NCI-H510A treated with DMSO at 0.1 percent for 48 hours (cell line): ENCODE results near the gene OSBPL9.
"Not testable (repeated sequence)": the region's sequence is repeated elsewhere in the genome, so short reads cannot be mapped to it uniquely, and the experiment has no call there.

Source experiments
- DNase-seq: peaks from one replicate; lab custom pipeline; 2025; lab: John Stamatoyannopoulos, UW

Gene OSBPL9

DNA sequence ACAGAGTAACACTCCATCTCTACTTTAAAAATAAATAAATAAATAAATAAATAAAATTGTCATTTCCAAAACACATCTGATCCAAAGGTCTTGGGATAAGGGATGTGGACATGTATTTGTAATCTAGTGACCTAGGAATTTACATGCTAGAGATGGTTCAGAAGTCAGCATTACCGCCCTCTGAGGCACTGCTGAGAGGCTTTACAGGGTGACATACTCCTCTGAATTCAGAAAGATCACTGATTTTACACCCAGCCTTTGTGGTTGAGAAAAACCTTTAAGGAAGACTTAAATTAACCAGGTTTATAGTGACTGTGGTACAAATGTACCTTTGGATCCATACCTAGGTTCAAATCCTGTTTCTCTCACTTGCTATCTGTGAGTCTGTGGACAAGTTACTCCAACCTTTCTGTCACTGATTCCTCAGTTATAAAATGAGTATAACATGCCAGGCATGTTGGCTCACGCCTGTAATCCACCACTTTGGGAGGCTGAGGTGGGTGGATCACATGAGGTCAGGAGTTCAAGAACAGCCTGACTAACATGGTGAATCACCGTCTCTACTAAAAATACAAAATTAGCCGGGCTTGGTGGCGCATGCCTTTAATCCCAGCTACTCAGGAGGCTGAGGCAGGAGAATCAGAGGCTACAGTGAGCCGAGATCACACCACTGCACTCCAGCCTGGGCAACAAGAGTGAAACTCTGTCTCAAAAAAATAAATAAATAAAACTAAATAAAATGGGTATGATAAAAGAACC, 20.1 kb downstream of the OSBPL9 start:
- no peak for DNase-seq

DNA sequence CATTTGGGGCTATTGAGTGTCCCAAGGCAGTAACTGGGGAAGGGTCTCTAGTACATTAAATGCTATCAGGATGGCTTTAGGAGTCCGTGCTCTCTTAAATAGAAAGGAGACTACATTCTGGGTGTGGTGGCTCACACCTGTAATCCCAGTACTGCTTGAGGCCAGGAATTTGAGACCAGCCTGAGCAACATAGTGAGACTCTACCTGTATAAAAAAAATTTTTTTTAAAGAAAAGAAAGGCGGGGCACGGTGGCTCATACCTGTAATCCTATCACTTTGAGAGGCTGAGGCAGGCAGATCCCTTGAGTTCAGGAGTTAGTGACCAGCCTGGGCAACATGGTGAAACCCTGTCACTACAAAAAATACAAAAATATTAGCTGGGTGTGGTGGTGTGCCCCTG, 21.5 kb downstream of the OSBPL9 start:
- no peak for DNase-seq

DNA sequence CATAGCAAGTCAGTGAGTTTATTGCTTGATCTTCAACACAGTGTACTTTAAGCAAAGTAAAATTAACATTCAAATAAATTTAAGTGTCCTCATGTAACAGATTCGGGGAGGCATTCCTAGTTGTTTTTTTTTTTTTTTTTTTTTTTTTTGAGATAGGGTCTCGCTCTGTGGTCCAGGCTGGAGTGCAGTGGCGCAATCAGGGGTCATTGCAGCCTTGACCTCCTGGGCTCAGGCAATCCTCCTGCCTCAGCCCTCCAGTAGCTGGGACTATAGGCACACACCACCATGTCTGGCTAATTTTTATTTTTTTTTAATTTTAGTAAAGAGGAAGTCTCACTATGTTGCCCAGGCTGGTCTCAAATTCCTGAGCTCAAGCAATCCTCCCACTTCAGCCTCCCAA, 22.8 kb downstream of the OSBPL9 start:
- DNase-seq = no peak

DNA sequence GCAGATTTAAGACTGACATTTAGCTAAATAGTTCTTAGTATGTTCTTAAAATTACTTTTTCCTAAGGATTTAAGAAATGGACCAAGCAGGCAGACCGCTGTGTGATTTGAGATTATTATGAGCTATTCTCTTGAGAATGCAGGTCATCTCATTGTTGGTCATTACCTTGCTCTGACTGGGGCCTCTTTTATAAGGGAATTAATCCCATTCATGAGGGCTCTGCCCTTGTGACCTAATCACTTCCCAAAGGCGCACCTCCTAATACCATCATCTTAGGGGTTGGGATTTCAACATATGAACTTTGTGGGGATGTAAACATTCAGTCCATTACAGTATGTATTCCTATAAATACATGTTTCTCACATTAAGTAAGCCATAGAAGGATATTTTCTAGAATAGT, 24.2 kb downstream of the OSBPL9 start:
- DNase-seq = no peak

DNA sequence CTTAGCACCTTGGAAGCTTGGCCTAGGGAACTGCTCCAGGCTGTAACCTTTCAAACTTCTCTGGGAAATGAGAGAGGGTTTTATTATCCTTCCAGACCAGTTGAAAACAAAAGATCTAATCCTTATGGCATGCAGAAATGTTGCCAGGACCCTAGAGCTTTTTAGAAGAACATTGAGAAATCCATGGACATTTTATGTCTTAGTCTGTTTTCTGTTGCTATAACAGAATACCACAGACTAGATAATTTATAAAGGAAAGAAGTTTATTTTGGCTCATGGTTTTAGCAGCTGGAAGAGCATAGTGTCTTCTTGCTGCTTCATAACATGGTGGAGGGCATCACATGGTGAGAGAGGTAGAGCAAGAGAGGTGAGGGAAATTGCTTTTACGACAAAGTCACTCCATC, 25.8 kb downstream of the OSBPL9 start:
- DNase-seq = no peak

DNA sequence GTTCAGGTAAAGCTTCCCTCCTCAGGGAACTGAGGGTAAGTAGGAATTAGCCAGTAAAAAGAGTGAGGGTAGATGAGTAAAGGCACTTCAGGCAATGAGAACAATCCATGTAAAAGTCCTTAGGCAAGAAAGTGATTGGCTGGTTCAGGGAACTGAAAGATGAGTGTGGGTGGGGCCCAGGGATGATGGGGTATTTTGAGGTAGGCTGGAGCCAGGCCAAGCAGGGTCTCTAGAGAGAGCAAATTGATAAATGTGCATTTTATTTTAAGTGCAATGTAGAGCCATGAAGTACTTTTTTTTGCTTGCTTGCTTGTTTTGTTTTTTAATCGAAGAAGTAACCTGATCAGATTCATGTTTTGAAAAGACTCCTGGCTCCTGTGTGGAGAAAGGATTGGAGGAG, 26.5 kb downstream of the OSBPL9 start:
- DNase-seq = no peak

DNA sequence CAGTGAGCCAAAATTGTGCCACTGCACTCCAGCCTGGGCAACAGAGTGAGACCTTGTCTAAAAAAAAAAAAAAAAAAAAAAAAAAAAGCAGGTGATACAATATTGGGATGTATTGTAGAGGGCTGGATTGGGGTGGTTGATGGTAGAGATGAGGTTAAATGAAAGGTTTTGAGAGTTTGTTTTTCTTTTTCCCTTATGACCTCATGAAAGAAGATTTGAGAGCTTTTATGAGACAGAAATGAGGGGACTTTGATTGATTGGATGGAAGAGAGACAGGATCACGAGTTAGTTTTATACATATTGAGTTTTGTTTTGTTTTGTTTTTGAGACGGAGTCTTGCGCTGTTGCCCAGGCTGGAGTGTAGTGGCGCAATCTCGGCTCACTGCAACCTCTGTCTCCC, 27.1 kb downstream of the OSBPL9 start:
- no peak for DNase-seq

DNA sequence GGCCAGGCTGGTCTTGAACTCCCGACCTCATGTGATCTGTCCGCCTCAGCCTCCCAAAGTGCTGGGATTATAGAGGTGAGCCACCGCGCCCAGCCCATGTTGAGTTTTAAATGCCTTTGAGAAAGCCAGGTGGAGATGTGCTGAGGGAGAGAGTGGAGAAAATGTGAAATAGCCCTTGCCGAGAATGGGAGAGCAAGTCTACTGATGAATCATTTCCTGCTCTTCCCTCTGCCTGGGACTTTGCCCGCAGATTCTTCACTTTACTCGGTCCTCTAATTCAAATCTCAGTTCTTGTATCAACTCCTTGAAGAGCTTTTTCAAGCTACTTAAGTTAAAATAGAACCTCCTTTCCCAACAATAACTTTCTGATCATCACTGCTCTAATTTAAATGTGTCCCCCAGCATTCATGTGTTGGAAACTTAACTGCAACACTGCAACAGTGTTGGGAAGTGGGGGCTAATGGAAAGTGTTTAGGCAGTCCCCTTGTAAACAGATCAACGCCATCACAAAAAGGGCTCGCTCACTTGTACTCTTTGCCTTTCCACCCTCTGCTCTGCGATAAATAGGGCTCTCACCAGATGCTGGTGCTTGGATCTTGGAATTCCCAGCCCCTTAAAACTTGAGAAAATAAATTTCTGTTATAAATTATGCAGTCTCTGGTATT, 27.8 kb downstream of the OSBPL9 start:
- no peak for DNase-seq

DNA sequence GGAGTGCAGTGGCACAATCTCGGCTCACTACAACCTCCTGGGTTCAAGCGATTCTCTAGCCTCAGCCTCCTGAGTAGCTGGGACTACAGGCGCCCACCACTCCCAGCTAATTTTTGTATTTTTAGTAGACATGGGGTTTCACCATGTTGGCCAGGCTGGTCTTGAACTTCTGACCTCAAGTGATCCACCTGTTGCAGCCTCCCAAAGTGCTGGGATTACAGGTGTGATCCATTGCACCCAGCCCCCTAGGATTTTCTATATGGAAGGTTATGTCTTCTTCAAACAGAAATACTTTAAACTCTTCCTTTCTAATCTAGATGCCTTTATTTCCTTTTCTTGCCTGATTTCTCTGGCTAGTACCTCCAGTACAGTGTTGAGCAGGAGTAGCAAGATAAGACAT, 29.7 kb downstream of the OSBPL9 start:
- not testable (repeated sequence) for DNase-seq

DNA sequence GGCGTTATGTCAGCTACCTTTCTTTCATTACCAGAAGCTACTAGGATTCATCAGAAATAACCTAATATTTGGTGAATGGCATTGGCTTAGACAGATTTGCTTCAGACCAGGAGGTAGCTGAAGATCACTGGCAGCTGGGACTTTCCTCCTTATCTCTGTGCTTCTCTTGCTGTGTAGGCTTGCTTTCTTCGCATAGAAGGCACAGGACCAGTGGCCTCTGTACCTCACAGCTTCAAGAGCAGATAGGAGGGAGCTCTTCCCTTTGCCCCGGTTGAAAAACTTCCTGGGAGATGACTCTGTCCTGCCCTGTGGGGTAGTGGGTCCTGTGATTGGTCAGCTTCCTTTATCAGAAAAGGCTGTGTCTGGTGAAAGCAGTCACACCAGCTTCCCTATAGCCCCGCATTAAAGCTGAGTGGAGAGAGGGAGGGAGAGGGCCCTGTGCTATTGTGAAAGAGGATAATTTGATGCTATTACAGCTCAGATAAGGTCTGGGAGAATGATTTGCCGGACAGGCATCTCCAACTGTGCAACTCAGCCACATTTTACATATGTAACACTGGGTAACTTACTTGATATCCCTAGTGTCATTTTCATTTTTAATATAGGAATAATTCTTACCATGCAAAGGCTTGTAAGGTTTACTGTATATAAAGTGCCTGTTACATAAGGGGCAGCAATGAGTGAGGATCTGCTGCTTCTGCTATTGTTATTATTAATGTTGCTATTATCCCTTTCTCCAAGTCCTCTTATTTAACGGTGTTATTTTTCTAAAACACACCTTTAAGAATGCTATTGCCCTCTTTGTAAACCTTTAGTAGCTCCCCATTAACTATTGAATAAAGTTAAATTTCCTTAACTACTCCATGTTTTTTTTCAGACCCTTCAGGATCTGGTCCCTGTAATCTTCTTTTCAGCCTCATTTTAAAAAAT, 31.6 kb downstream of the OSBPL9 start:
- DNase-seq = peak; percentile 24

DNA sequence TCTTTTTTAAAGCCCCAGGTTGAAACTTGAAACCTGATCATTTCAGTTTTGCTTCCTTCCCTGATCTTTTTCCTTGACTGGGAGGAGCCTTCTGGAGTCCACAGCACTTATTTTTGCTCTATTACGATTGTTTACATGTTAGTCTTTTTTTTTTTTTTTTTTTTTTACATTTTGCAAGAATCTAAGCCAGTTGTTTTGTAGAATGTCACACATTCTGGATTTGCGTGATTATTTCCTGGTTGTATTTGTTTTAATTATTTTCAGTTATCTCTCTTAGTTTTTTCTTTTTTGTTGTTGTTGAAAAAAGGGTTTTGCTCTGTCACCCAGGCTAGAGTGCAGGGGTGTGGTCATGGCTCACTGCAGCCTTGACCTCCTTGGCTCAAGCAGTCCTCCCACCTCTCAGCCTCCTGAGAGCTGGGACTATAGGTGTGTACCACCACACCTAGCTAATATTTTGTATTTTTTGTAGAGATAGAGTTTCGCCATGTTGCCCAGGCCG, 32.8 kb downstream of the OSBPL9 start:
- DNase-seq = no peak

DNA sequence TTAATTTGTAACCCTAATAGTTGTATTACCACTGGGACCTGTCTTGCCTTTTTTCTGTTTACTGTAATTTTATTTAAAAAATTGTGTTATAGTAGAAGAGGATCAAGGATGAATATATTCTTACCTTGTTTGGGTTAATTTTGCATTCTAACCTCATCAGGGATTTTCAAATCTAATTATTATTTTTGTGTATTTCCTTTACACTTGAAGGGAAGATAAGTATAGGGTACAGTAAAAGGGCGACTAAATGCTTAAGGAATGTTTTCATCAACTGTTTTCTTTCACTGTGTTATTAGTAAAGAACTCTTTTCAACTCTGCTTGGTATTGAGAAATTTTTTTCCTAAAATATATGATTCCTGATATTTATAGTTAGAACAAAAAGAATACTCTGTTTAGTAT, 33.3 kb downstream of the OSBPL9 start:
- no peak for DNase-seq

DNA sequence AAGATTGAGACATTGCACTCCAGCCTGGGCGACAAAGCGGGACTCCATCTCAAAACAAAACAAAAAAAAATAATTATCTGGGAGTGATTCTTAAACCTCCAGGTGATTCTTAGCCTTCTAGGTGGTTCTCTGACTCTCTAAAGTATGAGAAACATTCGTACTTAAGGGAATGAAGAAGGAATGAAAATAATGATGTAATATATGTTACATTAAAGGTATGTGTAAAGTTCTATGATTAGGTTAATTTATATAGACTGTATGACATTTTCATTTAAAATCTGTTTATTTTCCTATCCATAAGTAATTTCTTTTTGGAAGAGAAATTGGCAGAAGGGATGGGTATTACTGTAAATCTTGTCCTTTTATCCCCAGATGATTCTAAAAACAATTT, 34.7 kb downstream of the OSBPL9 start:
- DNase-seq = no peak

DNA sequence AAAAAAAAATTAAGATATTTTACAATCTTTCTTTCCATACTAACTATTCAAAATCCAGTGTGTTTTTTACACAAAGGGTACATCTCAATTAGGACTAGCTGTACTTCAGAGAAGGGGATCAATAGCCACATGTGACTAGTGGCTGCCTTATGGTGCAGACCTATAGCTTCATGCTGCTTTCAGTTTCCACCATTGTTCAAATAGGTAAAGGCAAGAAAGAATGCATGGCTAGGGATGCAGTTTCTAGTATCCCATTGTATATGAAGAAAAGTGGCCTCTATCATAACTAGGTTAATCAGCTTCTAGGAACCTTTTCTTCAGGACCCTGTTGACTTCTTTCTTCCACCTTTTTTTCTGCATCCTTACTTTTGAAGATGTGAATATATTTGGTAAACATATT, 35.7 kb downstream of the OSBPL9 start:
- no peak for DNase-seq

DNA sequence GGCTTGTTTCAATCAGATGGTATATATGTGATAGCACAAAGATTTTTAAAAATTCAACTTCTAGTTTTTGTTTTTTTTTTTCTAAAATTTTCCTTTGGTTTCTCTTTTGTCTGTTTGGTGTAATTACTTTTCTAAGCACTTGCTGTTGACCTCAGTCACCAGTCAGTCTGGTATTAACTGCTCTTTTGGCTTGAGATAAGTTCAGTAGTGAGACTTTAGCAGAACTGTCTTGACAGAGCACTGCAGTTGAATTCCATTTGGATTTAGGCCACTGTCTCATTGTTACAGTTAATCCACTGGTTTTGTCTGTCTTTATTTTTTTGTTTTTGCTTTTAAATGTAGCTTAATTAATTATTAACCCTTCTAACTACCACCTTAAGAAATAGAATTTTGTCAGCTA, 36.2 kb downstream of the OSBPL9 start:
- DNase-seq = no peak

DNA sequence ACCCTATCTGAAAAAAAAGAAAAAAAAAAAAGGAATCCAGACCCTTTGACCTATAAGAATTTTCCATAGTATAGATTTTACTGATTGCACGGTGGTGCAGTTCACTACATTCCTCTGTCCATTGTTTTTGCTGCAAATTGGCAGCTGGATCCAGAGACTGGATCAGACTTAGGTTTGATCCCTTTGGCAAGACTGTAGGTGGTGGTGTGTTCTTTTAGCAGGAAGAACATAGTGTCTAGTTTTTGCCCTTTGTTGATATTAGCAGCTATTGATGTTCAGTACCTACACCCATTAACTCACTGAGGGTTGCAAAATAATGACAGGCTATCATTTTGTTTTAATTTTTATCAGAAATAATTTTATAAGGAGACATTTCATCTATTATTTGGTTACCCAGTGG, 37.1 kb downstream of the OSBPL9 start:
- no peak for DNase-seq

DNA sequence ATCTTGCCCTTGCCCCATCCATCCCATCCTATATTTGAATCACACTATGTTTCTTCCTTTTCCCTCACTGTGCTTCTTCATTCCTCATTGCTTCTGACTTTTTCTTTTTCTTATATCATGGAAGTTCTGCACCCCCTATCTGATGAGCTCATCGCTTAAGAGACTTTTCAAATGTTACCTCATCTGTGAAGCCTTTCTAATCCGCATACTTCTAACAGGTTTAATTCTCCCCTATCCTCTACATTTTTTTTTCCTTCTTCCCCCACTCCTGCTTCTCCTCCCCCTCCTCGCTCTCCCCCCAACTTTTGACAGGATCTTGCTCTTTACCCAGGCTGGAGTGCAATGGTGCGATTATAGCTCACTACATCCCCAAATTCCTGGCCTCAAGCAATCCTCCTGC, 39.5 kb downstream of the OSBPL9 start:
- DNase-seq = no peak

DNA sequence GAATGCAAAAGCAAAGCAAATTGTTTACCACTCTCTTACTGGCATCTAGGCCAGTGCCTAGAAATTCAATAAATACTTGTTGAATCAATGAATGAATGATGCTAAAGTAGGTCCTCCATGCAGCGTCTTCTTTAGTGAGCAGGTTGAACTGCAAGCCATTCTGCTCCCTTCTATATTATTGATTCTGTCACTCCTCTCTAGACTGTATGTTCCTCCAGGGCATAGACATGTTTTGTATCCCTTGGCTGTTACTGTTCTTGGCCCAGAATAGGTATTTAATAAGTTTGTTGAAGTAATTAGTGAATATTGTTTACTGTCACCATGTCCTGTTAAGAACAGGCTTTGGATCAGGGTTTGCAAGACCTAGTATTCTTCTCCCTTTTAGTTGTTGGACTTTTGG, 43.7 kb downstream of the OSBPL9 start:
- DNase-seq = no peak

DNA sequence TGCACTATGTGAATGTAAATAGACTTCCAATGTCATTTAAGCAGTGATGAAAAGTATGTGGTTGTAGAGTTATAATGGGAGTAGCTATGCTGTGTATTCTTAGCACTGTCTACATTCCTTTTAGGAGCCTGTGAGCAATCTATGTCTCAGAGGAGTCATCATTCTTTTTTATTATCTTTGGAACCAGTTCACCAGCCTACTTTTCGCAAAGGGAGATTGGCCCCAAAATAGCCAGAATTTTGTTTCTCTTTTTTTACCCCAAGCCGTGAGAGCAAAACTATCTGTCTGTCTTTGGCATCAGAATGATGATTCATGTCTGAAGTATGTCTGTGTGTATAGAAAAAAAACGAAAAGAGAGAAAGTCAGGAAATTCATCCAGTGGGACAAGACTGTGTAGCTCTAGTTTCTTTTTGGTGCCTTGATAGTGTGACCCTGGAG, 44.2 kb downstream of the OSBPL9 start:
- DNase-seq = no peak

DNA sequence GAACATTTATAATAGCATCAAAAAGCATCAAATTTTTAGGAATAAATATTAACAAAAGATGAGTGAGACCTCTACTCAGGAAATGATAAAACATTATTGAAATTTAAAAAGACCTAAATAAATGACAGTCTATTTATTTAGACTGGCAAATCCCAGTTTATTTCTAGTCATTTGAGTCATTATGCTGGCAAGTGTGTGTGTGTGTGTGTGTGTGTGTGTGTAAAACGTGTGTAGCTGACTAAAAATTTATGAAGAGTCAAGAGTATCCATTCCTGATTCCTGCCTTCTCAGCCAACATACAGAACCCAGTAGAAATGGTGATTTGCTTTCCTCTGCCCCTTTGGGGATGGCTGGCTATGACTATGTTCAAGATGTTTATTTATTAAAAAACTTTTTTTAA, 46.2 kb downstream of the OSBPL9 start:
- no peak for DNase-seq

DNA sequence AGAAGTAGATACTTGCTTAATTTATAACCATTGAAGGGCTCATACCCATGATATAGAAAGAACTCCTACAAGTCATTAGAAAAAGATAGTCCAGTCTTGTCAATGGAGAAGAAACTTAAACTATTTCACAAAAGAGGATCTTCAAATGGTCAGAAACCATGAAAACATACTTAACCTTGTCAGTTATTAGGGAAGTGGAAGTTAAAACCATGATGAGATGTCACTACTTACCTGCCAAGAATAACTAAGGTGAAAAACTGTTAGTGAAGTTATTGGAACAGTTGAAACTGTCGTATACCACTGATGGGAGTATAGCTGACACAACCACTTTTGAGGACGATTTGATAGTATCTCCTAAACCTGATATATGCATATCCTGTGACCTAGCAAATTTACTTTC, 46.8 kb downstream of the OSBPL9 start:
- no peak for DNase-seq

DNA sequence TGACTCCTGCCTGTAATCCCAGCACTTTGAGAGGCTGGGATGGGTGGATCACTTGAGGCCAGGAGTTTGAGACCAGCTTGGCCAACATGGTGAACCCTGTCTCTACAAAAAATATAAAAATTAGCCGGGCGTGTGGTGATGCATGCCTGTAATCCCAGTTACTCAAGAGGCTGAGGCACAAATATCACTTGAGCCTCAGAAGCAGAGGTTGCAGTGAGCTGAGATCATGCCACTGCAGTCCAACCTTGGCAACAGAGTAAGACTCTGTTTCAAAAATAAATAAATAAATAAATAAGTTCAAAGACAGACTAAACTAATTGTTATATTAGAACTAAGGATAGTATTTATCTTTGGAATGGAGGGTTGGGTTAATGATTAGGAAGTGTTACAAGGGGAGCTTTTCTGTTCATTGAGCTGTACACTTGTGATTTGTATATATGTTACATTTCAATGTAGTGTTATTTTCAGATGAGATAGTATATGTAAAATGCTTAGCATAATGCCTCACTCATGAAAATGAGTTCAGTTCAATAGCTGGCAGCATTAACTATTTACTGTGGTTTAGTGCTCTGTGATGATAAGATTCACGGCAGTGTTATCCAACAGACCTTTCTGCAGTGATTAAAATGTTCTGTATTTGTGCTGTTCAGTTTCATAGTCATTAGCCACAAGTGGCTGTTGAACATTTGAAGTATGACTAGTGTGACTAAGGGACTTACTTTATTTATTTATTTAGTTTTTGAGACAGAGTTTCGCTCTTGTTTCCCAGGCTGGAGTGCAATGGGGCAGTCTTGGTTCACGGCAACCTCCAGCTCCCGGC, 47.7 kb downstream of the OSBPL9 start:
- DNase-seq = peak; percentile 42
